GM23338 (cell line): ENCODE results near the gene FTH1. TPM values are rescaled to one million over a fixed set of nuclear protein-coding genes. Genes with fewer than 3 reads are reported as not detected.
A peak's percentile ranks its signal among the peaks of the same experiment; 100 is the strongest.

Experiments used
- ATAC-seq: fragments of 200-7000 bp; cut with Tn5 transposase; 3 replicates; pipeline ENCODE4 v1.9.1; 2020
- DNase-seq: peaks from one replicate; pipeline ENCODE4 v3.0.0-alpha.2; 2015; ENCODE audit warnings: low spot score
- H2AFZ ChIP-seq: fragments of 200-600 bp; sonication (generic); 2 replicates; pipeline ENCODE4 v1.8.0; 2016; ENCODE audit warnings: antibody characterized with exemption, mild to moderate bottlenecking, moderate library complexity
- H3F3A ChIP-seq: fragments of 200-600 bp; sonication (generic); replicated peaks from 2 replicates; pipeline ENCODE4 v1.8.0; 2017; ENCODE audit warnings: antibody characterized with exemption, mixed run types, low read depth
- H3K27ac ChIP-seq: fragments of 200-600 bp; sonication (generic); 2 replicates; pipeline ENCODE4 v1.6.1; 2016; ENCODE audit warnings: low read depth
- H3K27me3 ChIP-seq: fragments of 200-600 bp; sonication (generic); 2 replicates; pipeline ENCODE4 v1.8.0; 2016; ENCODE audit warnings: mild to moderate bottlenecking, mixed run types, moderate library complexity; ENCODE audit not compliant: insufficient read depth
- H3K36me3 ChIP-seq: fragments of 200-600 bp; sonication (generic); 2 replicates; pipeline ENCODE4 v1.8.0; 2016; ENCODE audit warnings: mild to moderate bottlenecking; ENCODE audit not compliant: insufficient read depth
- H3K4me1 ChIP-seq: fragments of 200-600 bp; sonication (generic); 2 replicates; pipeline ENCODE4 v1.8.0; 2016; ENCODE audit warnings: mild to moderate bottlenecking, moderate library complexity; ENCODE audit not compliant: insufficient read depth
- H3K4me2 ChIP-seq: fragments of 200-600 bp; sonication (generic); 2 replicates; pipeline ENCODE4 v1.7.1; 2017; ENCODE audit warnings: mixed run types
- H3K4me3 ChIP-seq: fragments of 200-600 bp; sonication (generic); 2 replicates; pipeline ENCODE4 v1.6.1; 2016; ENCODE audit warnings: mixed run types
- H3K79me2 ChIP-seq: fragments of 200-600 bp; sonication (generic); replicated peaks from 2 replicates; pipeline ENCODE4 v1.8.0; 2017; ENCODE audit warnings: mild to moderate bottlenecking; ENCODE audit not compliant: insufficient read depth
- H3K9me2 ChIP-seq: fragments of 200-600 bp; sonication (generic); 2 replicates; pipeline ENCODE4 v1.8.0; 2017; ENCODE audit not compliant: insufficient read depth
- H4K20me1 ChIP-seq: fragments of 200-600 bp; sonication (generic); replicated peaks from 2 replicates; pipeline ENCODE4 v1.8.0; 2017; ENCODE audit warnings: mild to moderate bottlenecking; ENCODE audit not compliant: insufficient read depth
- H3K27ac Mint-ChIP-seq: 2 replicates; pipeline ENCODE4 v1.8.0; 2020; ENCODE audit warnings: inconsistent platforms, mild to moderate bottlenecking, moderate library complexity, mixed read lengths
- H3K27me3 Mint-ChIP-seq: 3 replicates; pipeline ENCODE4 v1.8.0; 2022; ENCODE audit warnings: low read depth, mild to moderate bottlenecking, moderate library complexity, mixed read lengths, inconsistent platforms; ENCODE audit not compliant: insufficient read depth, poor library complexity
- H3K36me3 Mint-ChIP-seq: 3 replicates; pipeline ENCODE4 v1.8.0; 2021; ENCODE audit warnings: low read depth, mild to moderate bottlenecking, inconsistent platforms, moderate library complexity, mixed read lengths
- H3K4me1 Mint-ChIP-seq: 3 replicates; pipeline ENCODE4 v1.8.0; 2020; ENCODE audit warnings: mild to moderate bottlenecking, inconsistent platforms, mixed read lengths
- H3K4me3 Mint-ChIP-seq: 3 replicates; pipeline ENCODE4 v1.8.0; 2021; ENCODE audit warnings: moderate library complexity, mild to moderate bottlenecking, inconsistent platforms, mixed read lengths
- H3K9me3 Mint-ChIP-seq: 3 replicates; pipeline ENCODE4 v1.8.0; 2020; ENCODE audit warnings: moderate library complexity, mild to moderate bottlenecking, inconsistent platforms, mixed read lengths
- CREB1 ChIP-seq: fragments of 250-450 bp; sonication (Bioruptor Pico); IDR thresholded peaks from 2 replicates; pipeline ENCODE4 v1.5.0; 2020; ENCODE audit warnings: low read depth, mild to moderate bottlenecking, moderate library complexity
- POLR2AphosphoS5 ChIP-seq: IDR thresholded peaks from 2 replicates; pipeline ENCODE4 v1.6.1; 2016; ENCODE audit warnings: antibody characterized with exemption, low read depth
- REST ChIP-seq: IDR thresholded peaks from one replicate; pipeline ENCODE4 v1.6.1; 2018; ENCODE audit warnings: antibody characterized with exemption; ENCODE audit not compliant: unreplicated experiment
- ZNF331 ChIP-seq: fragments of 250-450 bp; sonication (Bioruptor Pico); IDR thresholded peaks from 2 replicates; pipeline ENCODE4 v1.5.0; 2020; ENCODE audit warnings: low read depth, mild to moderate bottlenecking, moderate library complexity
- polyA plus RNA-seq: library from polyadenylated mRNA; unstranded; fragments of >200 nt; fragmentation: Nextera tagmentation; extraction: Ambion mirVana; gene quantifications from 2 replicates; pipeline ENCODE4 v1.2.1, GENCODE V29; 2016
- total RNA-seq: library from RNA; depleted of rRNA; stranded (reverse); fragments of >200 nt; shearing (Covaris generic); gene quantifications from 2 replicates; pipeline ENCODE4 v1.2.3, GENCODE V29; 2014
- TF ChIP-seq, protein P1 (sequence below): fragments of 250-450 bp; sonication (Bioruptor Pico); IDR thresholded peaks from 2 replicates; pipeline ENCODE4 v1.5.0; 2020; ENCODE audit warnings: mild to moderate bottlenecking, moderate library complexity

The FTH1 gene
- total and polyA plus RNA-seq, 2 experiments from 2014 or later: 718 to 2,750 TPM

DNA sequence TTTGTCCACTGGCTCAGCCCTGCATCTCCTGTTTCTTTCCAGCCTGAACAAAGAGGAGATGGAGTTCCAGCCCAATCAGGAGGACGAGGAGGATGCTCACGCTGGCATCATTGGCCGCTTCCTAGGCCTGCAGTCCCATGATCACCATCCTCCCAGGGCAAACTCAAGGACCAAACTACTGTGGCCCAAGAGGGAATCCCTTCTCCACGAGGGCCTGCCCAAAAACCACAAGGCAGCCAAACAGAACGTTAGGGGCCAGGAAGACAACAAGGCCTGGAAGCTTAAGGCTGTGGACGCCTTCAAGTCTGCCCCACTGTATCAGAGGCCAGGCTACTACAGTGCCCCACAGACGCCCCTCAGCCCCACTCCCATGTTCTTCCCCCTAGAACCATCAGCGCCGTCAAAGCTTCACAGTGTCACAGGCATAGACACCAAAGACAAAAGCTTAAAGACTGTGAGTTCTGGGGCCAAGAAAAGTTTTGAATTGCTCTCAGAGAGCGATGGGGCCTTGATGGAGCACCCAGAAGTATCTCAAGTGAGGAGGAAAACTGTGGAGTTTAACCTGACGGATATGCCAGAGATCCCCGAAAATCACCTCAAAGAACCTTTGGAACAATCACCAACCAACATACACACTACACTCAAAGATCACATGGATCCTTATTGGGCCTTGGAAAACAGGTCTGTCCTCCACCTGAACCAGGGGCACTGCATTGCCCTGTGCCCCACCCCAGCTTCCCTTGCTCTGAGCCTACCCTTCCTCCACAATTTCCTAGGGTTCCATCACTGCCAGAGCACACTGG is 5.0 kb downstream of the FTH1 start:
- Mint-ChIP-seq H3K27ac (no peak overlapping the region), H3K4me1 (peaks cover 11% of the 10 kb centered on the region), H3K9me3 (peaks cover 2% of the 10 kb centered on the region; the same call in 2 of the 3 replicates), H3K4me3 (no peak overlapping the region), H3K27me3 (peaks cover 22% of the 10 kb centered on the region), H3K36me3 (peaks cover 49% of the 10 kb centered on the region)
- Histone ChIP-seq H2AFZ (no peak overlapping the region), H3K36me3 (peaks cover 27% of the 10 kb centered on the region), H3K9me2 (no peaks in the 10 kb centered on the region), H3K4me3 (no peak overlapping the region), H3K27me3 (no peaks in the 10 kb centered on the region), H3K4me2 (no peak overlapping the region), H4K20me1 (peaks cover 32% of the 10 kb centered on the region), H3K4me1 (peaks cover 13% of the 10 kb centered on the region; the same call in 1 of the 2 replicates), H3F3A (peaks cover 27% of the 10 kb centered on the region), H3K27ac (0 out of 2 replicates have a peak overlapping the region, but pooled peaks have one; percentile 26), H3K79me2 (peaks cover 28% of the 10 kb centered on the region)
- ATAC-seq (peak; percentile 4; the same call in 1 of the 3 replicates), DNase-seq (peak; percentile 11)
- no peak for TF ChIP-seq REST

GRCh38 chr11:61961570-61962212 is 5.7 kb downstream of the FTH1 start:
- peak; percentile 4; the same call in 1 of the 3 replicates for ATAC-seq
- Mint-ChIP-seq H3K27ac (no peak overlapping the region), H3K4me1 (peaks cover 11% of the 10 kb centered on the region), H3K27me3 (peaks cover 22% of the 10 kb centered on the region), H3K9me3 (peaks cover 2% of the 10 kb centered on the region; the same call in 2 of the 3 replicates), H3K4me3 (no peak overlapping the region; the same call in 2 of the 3 replicates), H3K36me3 (peaks cover 46% of the 10 kb centered on the region)
- H3K36me3 ChIP-seq: peaks cover 27% of the 10 kb centered on the region
- no peaks in the 10 kb centered on the region for H3K9me2 ChIP-seq
- no peaks in the 10 kb centered on the region for H3K27me3 ChIP-seq
- peaks cover 21% of the 10 kb centered on the region for H3K79me2 ChIP-seq
- peaks cover 29% of the 10 kb centered on the region for H4K20me1 ChIP-seq
- H3K4me2 ChIP-seq: no peak overlapping the region
- H2AFZ ChIP-seq: no peak overlapping the region
- DNase-seq: no peak
- H3K4me3 ChIP-seq: no peak overlapping the region
- H3F3A ChIP-seq: peaks cover 26% of the 10 kb centered on the region
- H3K27ac ChIP-seq: no peak overlapping the region
- peaks cover 13% of the 10 kb centered on the region; the same call in 1 of the 2 replicates for H3K4me1 ChIP-seq
- TF ChIP-seq REST (no peak), CREB1 (CRISPR knock-in tag) (no peak), POLR2AphosphoS5 (no peak), ZNF331 (CRISPR knock-in tag) (no peak)
- TF ChIP-seq, protein P1, sequence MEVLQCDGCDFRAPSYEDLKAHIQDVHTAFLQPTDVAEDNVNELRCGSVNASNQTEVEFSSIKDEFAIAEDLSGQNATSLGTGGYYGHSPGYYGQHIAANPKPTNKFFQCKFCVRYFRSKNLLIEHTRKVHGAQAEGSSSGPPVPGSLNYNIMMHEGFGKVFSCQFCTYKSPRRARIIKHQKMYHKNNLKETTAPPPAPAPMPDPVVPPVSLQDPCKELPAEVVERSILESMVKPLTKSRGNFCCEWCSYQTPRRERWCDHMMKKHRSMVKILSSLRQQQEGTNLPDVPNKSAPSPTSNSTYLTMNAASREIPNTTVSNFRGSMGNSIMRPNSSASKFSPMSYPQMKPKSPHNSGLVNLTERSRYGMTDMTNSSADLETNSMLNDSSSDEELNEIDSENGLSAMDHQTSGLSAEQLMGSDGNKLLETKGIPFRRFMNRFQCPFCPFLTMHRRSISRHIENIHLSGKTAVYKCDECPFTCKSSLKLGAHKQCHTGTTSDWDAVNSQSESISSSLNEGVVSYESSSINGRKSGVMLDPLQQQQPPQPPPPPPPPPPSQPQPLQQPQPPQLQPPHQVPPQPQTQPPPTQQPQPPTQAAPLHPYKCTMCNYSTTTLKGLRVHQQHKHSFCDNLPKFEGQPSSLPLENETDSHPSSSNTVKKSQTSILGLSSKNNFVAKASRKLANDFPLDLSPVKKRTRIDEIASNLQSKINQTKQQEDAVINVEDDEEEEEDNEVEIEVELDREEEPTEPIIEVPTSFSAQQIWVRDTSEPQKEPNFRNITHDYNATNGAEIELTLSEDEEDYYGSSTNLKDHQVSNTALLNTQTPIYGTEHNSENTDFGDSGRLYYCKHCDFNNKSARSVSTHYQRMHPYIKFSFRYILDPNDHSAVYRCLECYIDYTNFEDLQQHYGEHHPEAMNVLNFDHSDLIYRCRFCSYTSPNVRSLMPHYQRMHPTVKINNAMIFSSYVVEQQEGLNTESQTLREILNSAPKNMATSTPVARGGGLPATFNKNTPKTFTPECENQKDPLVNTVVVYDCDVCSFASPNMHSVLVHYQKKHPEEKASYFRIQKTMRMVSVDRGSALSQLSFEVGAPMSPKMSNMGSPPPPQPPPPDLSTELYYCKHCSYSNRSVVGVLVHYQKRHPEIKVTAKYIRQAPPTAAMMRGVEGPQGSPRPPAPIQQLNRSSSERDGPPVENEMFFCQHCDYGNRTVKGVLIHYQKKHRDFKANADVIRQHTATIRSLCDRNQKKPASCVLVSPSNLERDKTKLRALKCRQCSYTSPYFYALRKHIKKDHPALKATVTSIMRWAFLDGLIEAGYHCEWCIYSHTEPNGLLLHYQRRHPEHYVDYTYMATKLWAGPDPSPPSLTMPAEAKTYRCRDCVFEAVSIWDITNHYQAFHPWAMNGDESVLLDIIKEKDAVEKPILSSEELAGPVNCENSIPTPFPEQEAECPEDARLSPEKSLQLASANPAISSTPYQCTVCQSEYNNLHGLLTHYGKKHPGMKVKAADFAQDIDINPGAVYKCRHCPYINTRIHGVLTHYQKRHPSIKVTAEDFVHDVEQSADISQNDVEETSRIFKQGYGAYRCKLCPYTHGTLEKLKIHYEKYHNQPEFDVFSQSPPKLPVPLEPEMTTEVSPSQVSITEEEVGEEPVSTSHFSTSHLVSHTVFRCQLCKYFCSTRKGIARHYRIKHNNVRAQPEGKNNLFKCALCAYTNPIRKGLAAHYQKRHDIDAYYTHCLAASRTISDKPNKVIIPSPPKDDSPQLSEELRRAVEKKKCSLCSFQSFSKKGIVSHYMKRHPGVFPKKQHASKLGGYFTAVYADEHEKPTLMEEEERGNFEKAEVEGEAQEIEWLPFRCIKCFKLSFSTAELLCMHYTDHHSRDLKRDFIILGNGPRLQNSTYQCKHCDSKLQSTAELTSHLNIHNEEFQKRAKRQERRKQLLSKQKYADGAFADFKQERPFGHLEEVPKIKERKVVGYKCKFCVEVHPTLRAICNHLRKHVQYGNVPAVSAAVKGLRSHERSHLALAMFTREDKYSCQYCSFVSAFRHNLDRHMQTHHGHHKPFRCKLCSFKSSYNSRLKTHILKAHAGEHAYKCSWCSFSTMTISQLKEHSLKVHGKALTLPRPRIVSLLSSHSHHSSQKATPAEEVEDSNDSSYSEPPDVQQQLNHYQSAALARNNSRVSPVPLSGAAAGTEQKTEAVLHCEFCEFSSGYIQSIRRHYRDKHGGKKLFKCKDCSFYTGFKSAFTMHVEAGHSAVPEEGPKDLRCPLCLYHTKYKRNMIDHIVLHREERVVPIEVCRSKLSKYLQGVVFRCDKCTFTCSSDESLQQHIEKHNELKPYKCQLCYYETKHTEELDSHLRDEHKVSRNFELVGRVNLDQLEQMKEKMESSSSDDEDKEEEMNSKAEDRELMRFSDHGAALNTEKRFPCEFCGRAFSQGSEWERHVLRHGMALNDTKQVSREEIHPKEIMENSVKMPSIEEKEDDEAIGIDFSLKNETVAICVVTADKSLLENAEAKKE (CRISPR knock-in tag): no peak
